ENCODE measurements around the gene MTERF4.

Gene MTERF4

DNA sequence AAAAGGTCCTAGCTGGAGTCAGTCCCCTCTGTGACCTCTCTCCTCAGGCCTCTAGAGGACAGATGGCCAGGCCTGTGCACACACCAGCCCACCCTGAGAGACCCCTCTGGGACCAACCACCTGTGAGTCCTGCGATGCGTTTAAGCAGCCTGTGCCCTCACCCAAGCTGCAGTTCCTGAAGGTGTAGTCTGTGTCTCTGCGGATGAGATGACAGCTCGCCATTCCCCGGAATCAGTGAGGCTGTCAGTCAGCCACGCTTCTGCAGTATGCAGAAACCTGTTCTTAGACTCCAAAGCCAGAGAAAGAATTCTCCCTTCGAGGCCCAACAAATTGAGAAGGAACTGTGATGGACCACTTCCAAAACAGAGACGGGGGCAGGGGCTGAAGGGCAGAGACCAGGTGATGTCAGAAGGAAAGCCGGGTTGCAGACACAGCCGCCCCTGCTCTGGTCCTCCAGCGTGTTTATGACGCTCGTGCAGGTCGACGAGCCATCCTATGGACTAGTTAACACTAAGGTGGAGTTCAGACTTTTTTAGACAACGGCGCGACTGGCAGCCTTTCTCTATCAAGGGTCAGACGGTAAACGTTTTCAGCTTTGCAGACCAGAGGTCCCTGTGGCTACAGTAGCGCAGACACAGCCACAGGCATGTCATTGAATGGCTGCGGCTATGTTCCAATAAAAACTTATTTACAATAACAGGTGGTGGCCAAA lies 10.2 kb downstream of the MTERF4 start:
- no peak overlapping the region for H2AK5ac ChIP-seq (ENCODE audit: low read length, severe bottlenecking)
- peaks cover 18% of the 10 kb centered on the region for H3K4me1 ChIP-seq (ENCODE audit: control insufficient read depth, insufficient read depth, low read depth, low read length)
- no peak overlapping the region for H3K23ac ChIP-seq (ENCODE audit: low read length in 2 of 2)
- peaks cover 45 to 100% of the 10 kb centered on the region in 2 experiments for H3K36me3 ChIP-seq (ENCODE audit: control insufficient read depth in 1 of 2, insufficient read depth in 2 of 2, low read depth in 1 of 2, low read length in 2 of 2)
- no peak overlapping the region for H2AFZ ChIP-seq (ENCODE audit: low read depth, low read length)
- H3K4me3 ChIP-seq (ENCODE audit: insufficient read depth in 1 of 2, low read depth in 1 of 2, low read length in 2 of 2), result no peak overlapping the region
- no peak overlapping the region for H4K8ac ChIP-seq (ENCODE audit: low read length)
- H3K27ac ChIP-seq (ENCODE audit: low read length, poor library complexity, severe bottlenecking), result no peak overlapping the region
- H2BK12ac ChIP-seq (ENCODE audit: low read length in 2 of 2), result no peak overlapping the region
- H3K9ac ChIP-seq (ENCODE audit: low read length), result no peak overlapping the region
- H3K18ac ChIP-seq (ENCODE audit: low read depth in 1 of 2, low read length in 2 of 2), result no peak overlapping the region
- no peak for DNase-seq
- H3K4me2 ChIP-seq (ENCODE audit: low read length, poor library complexity, severe bottlenecking), result no peak overlapping the region
- H3K27me3 ChIP-seq (ENCODE audit: control insufficient read depth in 1 of 2, insufficient read depth in 1 of 2, low read length in 2 of 2), result no peaks in the 10 kb centered on the region
- no peak overlapping the region for H4K91ac ChIP-seq (ENCODE audit: low read length)
- H2BK15ac ChIP-seq (ENCODE audit: low read depth, poor library complexity, severe bottlenecking), result no peak overlapping the region
- WGBS, result 95% methylated on average over 22 of the region's 22 CpGs
- H3K9me3 ChIP-seq (ENCODE audit: control insufficient read depth, low read length), result no peaks in the 10 kb centered on the region
- no peak overlapping the region for H2BK5ac ChIP-seq (ENCODE audit: low read depth, low read length, poor library complexity, severe bottlenecking)
- no peak overlapping the region for H2BK120ac ChIP-seq (ENCODE audit: low read depth, low read length)
- H3K14ac ChIP-seq (ENCODE audit: low read length in 2 of 2), result no peak overlapping the region
- H3K4ac ChIP-seq (ENCODE audit: low read depth in 1 of 2, low read length in 2 of 2), result no peak overlapping the region
- H3K79me1 ChIP-seq (replicated peaks; ENCODE audit: low read length, poor library complexity, severe bottlenecking), result peaks cover 37% of the 10 kb centered on the region

DNA sequence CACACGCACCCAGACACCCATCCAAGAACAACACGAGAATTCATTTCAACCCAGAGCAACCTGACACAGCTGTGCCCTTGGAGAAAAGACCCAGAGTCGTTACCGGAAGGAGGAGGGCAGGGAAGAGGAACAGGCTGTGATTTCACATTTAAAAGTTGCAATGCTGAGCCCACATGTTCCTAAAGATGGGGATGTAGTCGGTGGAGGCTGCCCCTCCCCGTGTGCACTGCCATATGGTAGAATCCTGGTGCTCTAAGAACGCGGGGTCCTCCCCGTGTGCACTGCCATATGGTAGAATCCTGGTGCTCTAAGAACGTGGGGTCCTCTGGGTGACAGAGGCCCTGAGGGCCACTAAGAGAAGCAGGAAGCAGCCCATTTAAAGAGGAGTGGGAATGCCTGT lies 10.9 kb downstream of the MTERF4 start:
- no peak overlapping the region for H2BK12ac ChIP-seq (ENCODE audit: low read length in 2 of 2)
- H2BK15ac ChIP-seq (ENCODE audit: low read depth, poor library complexity, severe bottlenecking), result no peak overlapping the region
- H2BK5ac ChIP-seq (ENCODE audit: low read depth, low read length, poor library complexity, severe bottlenecking), result no peak overlapping the region
- H3K4me3 ChIP-seq (ENCODE audit: insufficient read depth in 1 of 2, low read depth in 1 of 2, low read length in 2 of 2), result no peak overlapping the region
- peaks cover 18% of the 10 kb centered on the region for H3K4me1 ChIP-seq (ENCODE audit: control insufficient read depth, insufficient read depth, low read depth, low read length)
- H3K36me3 ChIP-seq (ENCODE audit: control insufficient read depth in 1 of 2, insufficient read depth in 2 of 2, low read depth in 1 of 2, low read length in 2 of 2), result peaks cover 45 to 100% of the 10 kb centered on the region in 2 experiments
- H3K27me3 ChIP-seq (ENCODE audit: control insufficient read depth in 1 of 2, insufficient read depth in 1 of 2, low read length in 2 of 2), result no peaks in the 10 kb centered on the region
- no peak overlapping the region for H2BK120ac ChIP-seq (ENCODE audit: low read depth, low read length)
- no peak overlapping the region for H3K4ac ChIP-seq (ENCODE audit: low read depth in 1 of 2, low read length in 2 of 2)
- WGBS, result 91% methylated on average over 10 of the region's 10 CpGs
- no peak overlapping the region for H3K14ac ChIP-seq (ENCODE audit: low read length in 2 of 2)
- H4K8ac ChIP-seq (ENCODE audit: low read length), result no peak overlapping the region
- no peak overlapping the region for H4K91ac ChIP-seq (ENCODE audit: low read length)
- H3K27ac ChIP-seq (ENCODE audit: low read length, poor library complexity, severe bottlenecking), result no peak overlapping the region
- H3K23ac ChIP-seq (ENCODE audit: low read length in 2 of 2), result no peak overlapping the region
- no peak overlapping the region for H3K4me2 ChIP-seq (ENCODE audit: low read length, poor library complexity, severe bottlenecking)
- H3K18ac ChIP-seq (ENCODE audit: low read depth in 1 of 2, low read length in 2 of 2), result no peak overlapping the region
- H3K9me3 ChIP-seq (ENCODE audit: control insufficient read depth, low read length), result no peaks in the 10 kb centered on the region
- no peak overlapping the region for H2AFZ ChIP-seq (ENCODE audit: low read depth, low read length)
- no peak overlapping the region for H3K9ac ChIP-seq (ENCODE audit: low read length)
- H2AK5ac ChIP-seq (ENCODE audit: low read length, severe bottlenecking), result no peak overlapping the region
- H3K79me1 ChIP-seq (replicated peaks; ENCODE audit: low read length, poor library complexity, severe bottlenecking), result peaks cover 37% of the 10 kb centered on the region
- no peak for DNase-seq

DNA sequence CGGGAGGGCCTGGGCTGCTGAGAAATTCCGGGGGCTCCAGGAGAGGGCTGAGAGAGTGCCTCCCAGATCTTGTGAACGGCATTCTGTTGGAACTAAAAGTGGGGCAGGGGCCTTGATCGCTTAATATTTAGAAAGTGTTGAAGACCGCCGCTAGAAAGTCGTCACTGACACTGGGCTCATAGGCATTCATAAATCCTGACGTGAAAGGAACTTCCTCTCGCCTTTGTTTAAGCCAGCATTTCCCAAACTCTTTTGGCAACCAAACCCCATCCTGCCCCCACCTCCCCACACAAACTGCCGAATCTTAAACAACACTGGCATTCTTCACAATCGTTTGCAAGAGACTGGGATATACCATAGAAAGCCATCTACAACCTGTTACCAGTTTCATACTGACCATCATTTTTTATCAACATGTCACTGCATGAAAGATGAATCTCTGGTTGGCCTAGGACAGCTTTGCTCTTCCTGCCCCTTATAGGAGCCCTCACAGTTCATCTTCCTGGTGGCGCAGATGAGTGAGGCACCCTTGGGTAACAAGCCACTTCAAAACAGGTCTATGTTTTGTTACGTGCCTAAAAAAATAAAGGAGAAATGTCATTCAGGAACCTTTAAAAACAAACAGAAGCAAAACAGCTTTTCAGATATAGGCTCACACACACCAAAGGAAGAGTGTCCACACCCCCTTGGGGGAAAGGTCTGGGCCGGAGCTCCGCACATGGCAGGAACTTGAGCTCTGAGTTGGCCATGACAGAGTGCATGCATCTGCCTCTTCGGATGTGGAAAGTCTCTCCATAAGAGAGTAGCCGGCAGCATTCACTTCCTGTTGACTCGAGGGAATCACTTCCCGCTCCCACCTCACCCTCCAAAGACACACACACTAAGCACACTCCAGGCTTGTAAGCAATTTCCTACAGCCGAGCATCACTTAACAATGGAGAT lies 13.0 kb downstream of the MTERF4 start:
- no peaks in the 10 kb centered on the region for H3K27me3 ChIP-seq (ENCODE audit: control insufficient read depth in 1 of 2, insufficient read depth in 1 of 2, low read length in 2 of 2)
- no peak overlapping the region for H3K4ac ChIP-seq (ENCODE audit: low read depth in 1 of 2, low read length in 2 of 2)
- peaks cover 18% of the 10 kb centered on the region for H3K4me1 ChIP-seq (ENCODE audit: control insufficient read depth, insufficient read depth, low read depth, low read length)
- no peak overlapping the region for H4K91ac ChIP-seq (ENCODE audit: low read length)
- peaks cover 31 to 98% of the 10 kb centered on the region in 2 experiments for H3K36me3 ChIP-seq (ENCODE audit: control insufficient read depth in 1 of 2, insufficient read depth in 2 of 2, low read depth in 1 of 2, low read length in 2 of 2)
- H3K79me1 ChIP-seq (replicated peaks; ENCODE audit: low read length, poor library complexity, severe bottlenecking), result peaks cover 25% of the 10 kb centered on the region
- H2BK120ac ChIP-seq (ENCODE audit: low read depth, low read length), result no peak overlapping the region
- H2BK12ac ChIP-seq (ENCODE audit: low read length in 2 of 2), result no peak overlapping the region
- no peak overlapping the region for H4K8ac ChIP-seq (ENCODE audit: low read length)
- whole genome bisulfite sequencing, result 93% methylated on average over 20 of the region's 20 CpGs
- H3K27ac ChIP-seq (ENCODE audit: low read length, poor library complexity, severe bottlenecking), result no peak overlapping the region
- no peak overlapping the region for H3K23ac ChIP-seq (ENCODE audit: low read length in 2 of 2)
- no peak overlapping the region for H3K18ac ChIP-seq (ENCODE audit: low read depth in 1 of 2, low read length in 2 of 2)
- no peak overlapping the region for H2BK5ac ChIP-seq (ENCODE audit: low read depth, low read length, poor library complexity, severe bottlenecking)
- no peak overlapping the region for H2AK5ac ChIP-seq (ENCODE audit: low read length, severe bottlenecking)
- H3K4me3 ChIP-seq (ENCODE audit: insufficient read depth in 1 of 2, low read depth in 1 of 2, low read length in 2 of 2), result no peak overlapping the region
- H3K4me2 ChIP-seq (ENCODE audit: low read length, poor library complexity, severe bottlenecking), result no peak overlapping the region
- H2AFZ ChIP-seq (ENCODE audit: low read depth, low read length), result no peak overlapping the region
- no peak overlapping the region for H3K14ac ChIP-seq (ENCODE audit: low read length in 2 of 2)
- H2BK15ac ChIP-seq (ENCODE audit: low read depth, poor library complexity, severe bottlenecking), result no peak overlapping the region
- H3K9ac ChIP-seq (ENCODE audit: low read length), result no peak overlapping the region
- DNase-seq, result no peak
- no peaks in the 10 kb centered on the region for H3K9me3 ChIP-seq (ENCODE audit: control insufficient read depth, low read length)

DNA sequence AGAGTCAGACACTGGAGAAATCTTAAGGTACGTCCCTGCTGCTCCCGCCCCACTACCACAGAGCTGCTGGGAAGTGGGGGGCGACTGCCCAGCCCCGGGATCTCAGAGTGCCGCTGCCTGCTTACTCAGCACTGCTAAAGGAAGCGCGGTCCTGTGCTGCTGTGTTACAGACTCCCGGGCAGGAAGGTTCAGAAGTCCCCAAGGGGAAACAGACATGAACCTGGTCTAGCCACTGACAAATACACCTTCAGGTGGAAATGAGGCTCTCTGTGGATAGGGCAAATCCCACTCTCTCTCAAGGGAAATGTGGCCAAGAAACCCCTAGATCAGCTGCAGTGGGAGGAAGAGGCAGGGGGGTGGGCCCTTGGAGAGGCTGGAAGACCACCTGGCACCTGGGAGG lies 13.7 kb downstream of the MTERF4 start:
- Histone ChIP-seq H4K91ac (ENCODE audit: low read length) (no peak overlapping the region), H2AFZ (ENCODE audit: low read depth, low read length) (no peak overlapping the region), H4K8ac (ENCODE audit: low read length) (no peak overlapping the region), H2BK15ac (ENCODE audit: low read depth, poor library complexity, severe bottlenecking) (no peak overlapping the region), H3K23ac (ENCODE audit: low read length in 2 of 2) (no peak overlapping the region), H2AK5ac (ENCODE audit: low read length, severe bottlenecking) (no peak overlapping the region), H2BK5ac (ENCODE audit: low read depth, low read length, poor library complexity, severe bottlenecking) (no peak overlapping the region), H3K79me1 (replicated peaks; ENCODE audit: low read length, poor library complexity, severe bottlenecking) (peaks cover 23% of the 10 kb centered on the region), H3K4ac (ENCODE audit: low read depth in 1 of 2, low read length in 2 of 2) (no peak overlapping the region), H3K27me3 (ENCODE audit: control insufficient read depth in 1 of 2, insufficient read depth in 1 of 2, low read length in 2 of 2) (no peaks in the 10 kb centered on the region), H3K4me2 (ENCODE audit: low read length, poor library complexity, severe bottlenecking) (peak overlapping the region; percentile 15), H3K18ac (ENCODE audit: low read depth in 1 of 2, low read length in 2 of 2) (no peak overlapping the region), H2BK120ac (ENCODE audit: low read depth, low read length) (no peak overlapping the region), H3K9ac (ENCODE audit: low read length) (no peak overlapping the region), H2BK12ac (ENCODE audit: low read length in 2 of 2) (no peak overlapping the region), H3K14ac (ENCODE audit: low read length in 2 of 2) (no peak overlapping the region), H3K4me1 (ENCODE audit: control insufficient read depth, insufficient read depth, low read depth, low read length) (peaks cover 18% of the 10 kb centered on the region), H3K27ac (ENCODE audit: low read length, poor library complexity, severe bottlenecking) (peak overlapping the region; percentile 59), H3K36me3 (ENCODE audit: control insufficient read depth in 1 of 2, insufficient read depth in 2 of 2, low read depth in 1 of 2, low read length in 2 of 2) (peaks cover 28 to 96% of the 10 kb centered on the region in 2 experiments), H3K4me3 (ENCODE audit: insufficient read depth in 1 of 2, low read depth in 1 of 2, low read length in 2 of 2) (no peak overlapping the region), H3K9me3 (ENCODE audit: control insufficient read depth, low read length) (no peaks in the 10 kb centered on the region)
- 95% methylated on average over 8 of the region's 8 CpGs for WGBS
- no peak for DNase-seq

Measured in mesenchymal stem cell (in vitro differentiated cells and primary cell).